ENCODE measurements around the gene MED29. TPM values are rescaled to one million over a fixed set of nuclear protein-coding genes. Genes with fewer than 3 reads are reported as not detected.

The MED29 gene
- total RNA-seq, 1 donor from 2014 or later = 27.0 TPM

DNA sequence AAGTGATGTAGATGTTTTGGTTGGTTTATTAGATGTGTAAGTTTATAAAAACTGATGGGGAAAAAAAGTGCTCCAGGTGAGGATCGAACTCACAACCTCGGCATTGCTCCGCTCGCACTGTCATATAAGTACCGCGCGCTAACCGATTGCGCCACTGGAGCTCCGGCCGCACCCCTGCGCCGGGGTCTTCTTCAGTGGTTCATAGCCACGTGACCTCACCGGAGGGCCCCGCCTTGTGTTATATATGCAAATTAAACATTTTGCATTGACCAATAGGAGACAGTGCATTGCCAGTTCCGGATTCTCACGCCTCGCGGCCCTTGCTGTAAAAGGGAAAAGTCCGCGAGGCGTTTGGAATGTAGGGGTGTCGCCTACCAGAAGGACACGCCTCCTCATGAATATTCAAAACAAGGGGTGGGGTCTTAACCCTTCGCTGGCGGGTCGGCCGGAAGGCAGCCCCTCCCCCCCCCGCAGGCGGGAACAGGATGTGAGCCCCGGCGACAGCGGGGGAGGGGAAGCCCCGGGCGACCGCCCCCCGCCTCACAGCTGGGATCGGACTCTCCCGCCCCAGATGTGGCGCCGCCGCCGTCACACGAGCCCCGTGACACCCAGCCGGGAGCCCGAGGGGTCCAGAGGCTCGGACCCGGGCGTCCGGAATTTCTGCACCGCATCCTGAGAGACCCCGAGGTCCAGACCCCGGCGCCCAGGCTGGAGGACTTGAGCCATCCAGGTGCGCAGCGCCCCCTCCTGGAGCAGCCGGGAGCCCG is 21.1 kb downstream of the MED29 start, which contains the start of gene PLEKHG2:
TSS of gene PLEKHG2 (plus strand) at position 570 of the 767 bp plus-strand sequence. CDS start 1,418 bp downstream, outside the sequence.
- Histone ChIP-seq H2AFZ (ENCODE audit: low read depth, low read length) (peak within 1 kb of the TSS; percentile 27), H3K4me3 (ENCODE audit: insufficient read depth, low read depth, low read length) (peak within 1 kb of the TSS; percentile 83), H3K79me2 (ENCODE audit: insufficient read depth, low read length) (peaks cover 70% of the 10 kb centered on the region), H3K4me1 (ENCODE audit: insufficient read depth, low read length) (peaks cover 51% of the 10 kb centered on the region), H3K27me3 (ENCODE audit: insufficient read depth, low read length) (no peaks in the 10 kb centered on the region), H3K9me3 (ENCODE audit: insufficient read depth, low read depth, low read length) (no peaks in the 10 kb centered on the region), H3K27ac (ENCODE audit: low read depth, low read length) (peak within 1 kb of the TSS; percentile 97), H3K9ac (ENCODE audit: low read length) (peak within 1 kb of the TSS; percentile 97), H3K4me2 (ENCODE audit: low read length) (peak within 1 kb of the TSS; percentile 97), H3K36me3 (ENCODE audit: insufficient read depth, low read length) (peaks cover 4% of the 10 kb centered on the region), H4K20me1 (ENCODE audit: insufficient read depth, low read length) (peaks cover 52% of the 10 kb centered on the region)
- no peaks in the 10 kb centered on the region for H3K27me3 Mint-ChIP-seq (ENCODE audit: low read depth, unreplicated experiment)
- H3K9me3 Mint-ChIP-seq (ENCODE audit: unreplicated experiment) = no peaks in the 10 kb centered on the region
- FAIRE-seq (peak; percentile 81), DNase-seq (ENCODE audit: low read depth) (peak; percentile 98)
- H3K27ac Mint-ChIP-seq (ENCODE audit: unreplicated experiment) = peak within 1 kb of the TSS; percentile 69
- peaks cover 5% of the 10 kb centered on the region for H3K36me3 Mint-ChIP-seq (ENCODE audit: low read depth, unreplicated experiment)
- peak within 1 kb of the TSS; percentile 90 for H3K4me3 Mint-ChIP-seq (ENCODE audit: unreplicated experiment)
- no peak for TF ChIP-seq EZH2 (IDR thresholded peaks at IDR 0.05; ENCODE audit: insufficient read depth, low read length)
- TF ChIP-seq, protein P1, sequence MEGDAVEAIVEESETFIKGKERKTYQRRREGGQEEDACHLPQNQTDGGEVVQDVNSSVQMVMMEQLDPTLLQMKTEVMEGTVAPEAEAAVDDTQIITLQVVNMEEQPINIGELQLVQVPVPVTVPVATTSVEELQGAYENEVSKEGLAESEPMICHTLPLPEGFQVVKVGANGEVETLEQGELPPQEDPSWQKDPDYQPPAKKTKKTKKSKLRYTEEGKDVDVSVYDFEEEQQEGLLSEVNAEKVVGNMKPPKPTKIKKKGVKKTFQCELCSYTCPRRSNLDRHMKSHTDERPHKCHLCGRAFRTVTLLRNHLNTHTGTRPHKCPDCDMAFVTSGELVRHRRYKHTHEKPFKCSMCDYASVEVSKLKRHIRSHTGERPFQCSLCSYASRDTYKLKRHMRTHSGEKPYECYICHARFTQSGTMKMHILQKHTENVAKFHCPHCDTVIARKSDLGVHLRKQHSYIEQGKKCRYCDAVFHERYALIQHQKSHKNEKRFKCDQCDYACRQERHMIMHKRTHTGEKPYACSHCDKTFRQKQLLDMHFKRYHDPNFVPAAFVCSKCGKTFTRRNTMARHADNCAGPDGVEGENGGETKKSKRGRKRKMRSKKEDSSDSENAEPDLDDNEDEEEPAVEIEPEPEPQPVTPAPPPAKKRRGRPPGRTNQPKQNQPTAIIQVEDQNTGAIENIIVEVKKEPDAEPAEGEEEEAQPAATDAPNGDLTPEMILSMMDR (IDR thresholded peaks at IDR 0.05; ENCODE audit: insufficient read depth, low read depth, low read length) = peak; percentile 36
- peaks cover 32% of the 10 kb centered on the region for H3K4me1 Mint-ChIP-seq (ENCODE audit: low read depth, unreplicated experiment)

DNA sequence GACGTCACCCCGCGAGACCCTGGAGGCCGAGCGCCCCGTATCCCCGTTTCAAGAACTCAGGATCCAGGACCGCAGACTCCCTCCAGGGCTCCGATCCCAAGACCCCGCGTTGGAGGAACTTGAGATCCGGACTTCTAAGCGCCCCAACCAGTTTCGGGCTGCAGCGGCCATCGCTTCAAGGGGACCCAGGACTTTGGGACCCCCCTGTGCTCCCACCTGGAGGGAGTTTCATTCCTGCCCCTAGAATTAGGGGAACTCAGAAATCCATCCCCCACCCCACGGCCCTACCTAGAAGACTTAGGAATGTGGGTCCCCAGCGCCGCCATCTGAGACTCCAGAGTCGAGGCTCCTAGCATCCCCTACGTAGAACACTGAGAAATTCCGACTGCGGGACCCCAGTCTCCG is 21.7 kb downstream of the MED29 start:
- peaks cover 4% of the 10 kb centered on the region for H3K36me3 ChIP-seq (ENCODE audit: insufficient read depth, low read length)
- no peaks in the 10 kb centered on the region for H3K27me3 ChIP-seq (ENCODE audit: insufficient read depth, low read length)
- peaks cover 70% of the 10 kb centered on the region for H3K79me2 ChIP-seq (ENCODE audit: insufficient read depth, low read length)
- H3K9me3 ChIP-seq (ENCODE audit: insufficient read depth, low read depth, low read length) = no peaks in the 10 kb centered on the region
- Mint-ChIP-seq H3K9me3 (ENCODE audit: unreplicated experiment) (no peaks in the 10 kb centered on the region), H3K4me3 (ENCODE audit: unreplicated experiment) (peak overlapping the region; percentile 90), H3K4me1 (ENCODE audit: low read depth, unreplicated experiment) (peaks cover 32% of the 10 kb centered on the region), H3K27ac (ENCODE audit: unreplicated experiment) (peak overlapping the region; percentile 69), H3K27me3 (ENCODE audit: low read depth, unreplicated experiment) (no peaks in the 10 kb centered on the region), H3K36me3 (ENCODE audit: low read depth, unreplicated experiment) (peaks cover 5% of the 10 kb centered on the region)
- FAIRE-seq (no peak), DNase-seq (ENCODE audit: low read depth) (no peak)
- H3K27ac ChIP-seq (ENCODE audit: low read depth, low read length) = peak overlapping the region; percentile 97
- peak overlapping the region; percentile 97 for H3K4me2 ChIP-seq (ENCODE audit: low read length)
- peaks cover 52% of the 10 kb centered on the region for H4K20me1 ChIP-seq (ENCODE audit: insufficient read depth, low read length)
- no peak for TF ChIP-seq EZH2 (IDR thresholded peaks at IDR 0.05; ENCODE audit: insufficient read depth, low read length)
- TF ChIP-seq, protein P1 (IDR thresholded peaks at IDR 0.05; ENCODE audit: insufficient read depth, low read depth, low read length) = no peak
- H2AFZ ChIP-seq (ENCODE audit: low read depth, low read length) = peak overlapping the region; percentile 27
- peak overlapping the region; percentile 97 for H3K9ac ChIP-seq (ENCODE audit: low read length)
- peaks cover 49% of the 10 kb centered on the region for H3K4me1 ChIP-seq (ENCODE audit: insufficient read depth, low read length)
- peak overlapping the region; percentile 83 for H3K4me3 ChIP-seq (ENCODE audit: insufficient read depth, low read depth, low read length)
